ENCODE results near the gene SHOX. TPM values are rescaled to one million over a fixed set of nuclear protein-coding genes. Genes with fewer than 3 reads are reported as not detected.
A peak's percentile ranks its signal among the peaks of the same experiment; 100 is the strongest.

Gene SHOX
- total and polyA plus RNA-seq, 10 of the 15 experiments (the other 5 are each of a cell fraction or from before 2014, with no cell fraction given), result 0.42 TPM; not detected in 9

GRCh38 chrX:689983-690382 is 59.4 kb downstream of the SHOX start:
- Histone ChIP-seq H3K4me3 (no peak overlapping the region), H3K36me3 (ENCODE audit: control insufficient read depth in 2 of 2, insufficient read depth in 2 of 2, low read length in 1 of 2) (no peaks in the 10 kb centered on the region), H3K79me2 (ENCODE audit: control insufficient read depth, insufficient read depth, low read length) (no peaks in the 10 kb centered on the region), H2AFZ (ENCODE audit: control insufficient read depth, low read depth, low read length) (no peak overlapping the region), H4K20me1 (ENCODE audit: control insufficient read depth, insufficient read depth) (no peaks in the 10 kb centered on the region), H3K4me2 (ENCODE audit: control insufficient read depth, insufficient read depth) (no peak overlapping the region), H3K27me3 (replicated peaks in 1 of 2; ENCODE audit: control insufficient read depth in 2 of 2, insufficient read depth in 2 of 2, low read length in 1 of 2) (no peaks in the 10 kb centered on the region), H3K9ac (ENCODE audit: control insufficient read depth, insufficient read depth, low read length) (no peak overlapping the region), H3K9me3 (replicated peaks; ENCODE audit: control insufficient read depth, insufficient read depth, low read length) (peaks cover 5% of the 10 kb centered on the region; the same call in 2 of the 3 replicates), H3K27ac (ENCODE audit: control insufficient read depth, insufficient read depth) (no peak overlapping the region), H3K4me1 (ENCODE audit: control insufficient read depth, insufficient read depth, low read length) (no peaks in the 10 kb centered on the region)
- TF ChIP-seq ZBTB40 (IDR thresholded peaks at IDR 0.05; ENCODE audit: borderline replicate concordance) (no peak), SIX5 (IDR thresholded peaks at IDR 0.05; ENCODE audit: low read depth, low read length, severe bottlenecking) (no peak), DPF2 (IDR thresholded peaks at IDR 0.05) (peak; percentile 32; the same call in 1 of the 2 replicates)
- in situ Hi-C loops (cut with MboI) (no loop called here), intact Hi-C loops (cut with micrococcal nuclease; ENCODE audit: unreplicated experiment) (no loop called here)
- ChIA-PET SMC1A (ENCODE audit: uncharacterized antibody, unreplicated experiment) (no interaction called here), RAD21 (ENCODE audit: unreplicated experiment) (no interaction called here), CTCF (no interaction called here), POLR2A (no interaction called here)
- ATAC-seq (no peak), FAIRE-seq (no peak), DNase-seq (ENCODE audit: low read depth, low spot score) (no peak)
- no TSS peak for BruUV-seq (replicated peaks)
- WGBS (ENCODE audit: insufficient coverage, insufficient replicate concordance, low lambda C conversion rate, missing lambda C conversion rate), result 58% methylated on average over 7 of the region's 7 CpGs

- TF ChIP-seq BHLHE40 (IDR thresholded peaks at IDR 0.05; ENCODE audit: borderline replicate concordance in 1 of 2, low read depth in 2 of 2, low read length in 1 of 2) (no peak), CHD2 (IDR thresholded peaks at IDR 0.05; ENCODE audit: borderline replicate concordance, low read depth, low read length) (no peak)
- no peak overlapping the region for H3K9ac ChIP-seq (ENCODE audit: control insufficient read depth, insufficient read depth, low read length)
- no peaks in the 10 kb centered on the region for H3K27me3 ChIP-seq (replicated peaks in 1 of 2; ENCODE audit: control insufficient read depth in 2 of 2, insufficient read depth in 2 of 2, low read length in 1 of 2)
- SMC1A ChIA-PET (ENCODE audit: uncharacterized antibody, unreplicated experiment), result no interaction called here
- CTCF ChIA-PET, result no interaction called here
- no peak for FAIRE-seq
- H3K4me3 ChIP-seq, result no peak overlapping the region
- RAD21 ChIA-PET (ENCODE audit: unreplicated experiment), result no interaction called here
- no peak overlapping the region for H3K27ac ChIP-seq (ENCODE audit: control insufficient read depth, insufficient read depth)
- peaks cover 1% of the 10 kb centered on the region; the same call in 1 of the 3 replicates for H3K9me3 ChIP-seq (replicated peaks; ENCODE audit: control insufficient read depth, insufficient read depth, low read length)
- no peaks in the 10 kb centered on the region for H3K36me3 ChIP-seq (ENCODE audit: control insufficient read depth in 2 of 2, insufficient read depth in 2 of 2, low read length in 1 of 2)
- POLR2A ChIA-PET, result no interaction called here
- WGBS (ENCODE audit: insufficient coverage, insufficient replicate concordance, low lambda C conversion rate, missing lambda C conversion rate), result 62% methylated on average over 19 of the region's 19 CpGs
- no peaks in the 10 kb centered on the region for H3K4me1 ChIP-seq (ENCODE audit: control insufficient read depth, insufficient read depth, low read length)
- no peak for DNase-seq (ENCODE audit: low read depth, low spot score)
- H2AFZ ChIP-seq (ENCODE audit: control insufficient read depth, low read depth, low read length), result no peak overlapping the region
- no TSS peak for BruUV-seq (replicated peaks)
- no peaks in the 10 kb centered on the region for H3K79me2 ChIP-seq (ENCODE audit: control insufficient read depth, insufficient read depth, low read length)
- H3K4me2 ChIP-seq (ENCODE audit: control insufficient read depth, insufficient read depth), result no peak overlapping the region
- in situ Hi-C loops (cut with MboI), result no loop called here
- no peak for ATAC-seq
- H4K20me1 ChIP-seq (ENCODE audit: control insufficient read depth, insufficient read depth), result no peaks in the 10 kb centered on the region
- intact Hi-C loops (cut with micrococcal nuclease; ENCODE audit: unreplicated experiment), result no loop called here
These were observed 64.2 kb downstream of the SHOX start for GRCh38 chrX:694800-695199.

Data from GM12878 (cell line).